DND-41 (cell line): ENCODE data around the gene MACROD1.

ENCODE experiments used
- ATAC-seq: fragments of 200-7000 bp; cut with Tn5 transposase; 3 replicates; pipeline ENCODE4 v1.9.1; 2021; ENCODE audit warnings: low read depth; ENCODE audit not compliant: insufficient read depth
- DNase-seq: peaks from one replicate; pipeline ENCODE4 v3.0.0-alpha.2; 2020
- H2AFZ ChIP-seq: 2 replicates; pipeline ENCODE4 v1.6.0; 2012; ENCODE audit warnings: low read depth, low read length
- H3K27ac ChIP-seq: 2 replicates; pipeline ENCODE4 v1.5.1; 2012; ENCODE audit warnings: low read length, inconsistent platforms
- H3K27me3 ChIP-seq: fragments of 200-600 bp; sonication (generic); 2 replicates; pipeline ENCODE4 v1.6.0; 2012; ENCODE audit warnings: low read length, mild to moderate bottlenecking, inconsistent platforms; ENCODE audit not compliant: insufficient read depth, poor library complexity
- H3K36me3 ChIP-seq: 2 replicates; pipeline ENCODE4 v1.5.1; 2012; ENCODE audit warnings: low read length, inconsistent platforms; ENCODE audit not compliant: insufficient read depth
- H3K4me1 ChIP-seq: 2 replicates; pipeline ENCODE4 v1.5.1; 2012; ENCODE audit warnings: mild to moderate bottlenecking, low read length; ENCODE audit not compliant: insufficient read depth
- H3K4me2 ChIP-seq: 2 replicates; pipeline ENCODE4 v1.6.0; 2012; ENCODE audit warnings: mild to moderate bottlenecking, moderate library complexity, low read length, inconsistent platforms; ENCODE audit not compliant: insufficient read depth
- H3K4me3 ChIP-seq, 2 experiments: fragments of 200-600 bp in 1 of 2; shearing (Covaris generic) in 1 of 2; 2 replicates each; pipeline ENCODE4 v1.5.1; 2012 to 2016; ENCODE audit warnings: inconsistent platforms in 2 of 2, low read length in 2 of 2, mild to moderate bottlenecking in 2 of 2, low read depth in 1 of 2, moderate library complexity in 1 of 2
- H3K79me2 ChIP-seq: 2 replicates; pipeline ENCODE4 v1.6.0; 2012; ENCODE audit warnings: low read length, inconsistent platforms; ENCODE audit not compliant: insufficient read depth
- H3K9ac ChIP-seq: 2 replicates; pipeline ENCODE4 v1.6.0; 2012; ENCODE audit warnings: low read depth, mild to moderate bottlenecking, inconsistent platforms, low read length, moderate library complexity
- H3K9me3 ChIP-seq: 2 replicates; pipeline ENCODE4 v1.5.1; 2012; ENCODE audit warnings: low read length, moderate library complexity, mild to moderate bottlenecking, inconsistent platforms; ENCODE audit not compliant: insufficient read depth, severe bottlenecking
- H4K20me1 ChIP-seq: 2 replicates; pipeline ENCODE4 v1.6.0; 2012; ENCODE audit warnings: low read length; ENCODE audit not compliant: insufficient read depth
- CTCF ChIP-seq: IDR thresholded peaks from 2 replicates; pipeline ENCODE4 v1.5.1; 2012; ENCODE audit warnings: borderline replicate concordance, low read length, moderate library complexity, mild to moderate bottlenecking; ENCODE audit not compliant: poor library complexity, severe bottlenecking; ENCODE audit errors: extremely low read depth
- EZH2 ChIP-seq: IDR thresholded peaks from 3 replicates; pipeline ENCODE4 v1.6.1; 2012; ENCODE audit warnings: borderline replicate concordance, low read depth, mild to moderate bottlenecking, moderate library complexity, low read length, inconsistent platforms; ENCODE audit not compliant: severe bottlenecking

The MACROD1 gene

DNA sequence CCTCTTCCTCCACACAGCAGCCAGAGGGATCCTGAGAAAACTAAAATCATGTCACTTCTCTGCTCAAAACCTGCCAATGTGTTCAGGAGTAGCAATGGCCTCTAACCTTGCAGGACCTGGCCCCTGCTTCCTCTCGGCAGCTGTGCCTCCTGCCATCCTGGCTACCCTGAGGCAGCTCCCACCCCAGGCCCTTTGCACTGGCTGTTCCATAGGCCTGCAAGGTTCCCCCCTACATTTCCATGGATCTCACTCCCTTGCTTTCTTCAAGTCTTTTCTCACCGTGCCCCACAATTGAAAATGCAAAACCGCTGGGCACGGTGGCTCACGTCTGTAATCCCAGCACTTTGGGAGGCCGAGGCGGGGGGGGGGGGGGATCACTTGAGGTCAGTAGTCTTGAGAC is 18.0 kb upstream of the MACROD1 start:
- DNase-seq (no peak), ATAC-seq (no peak)
- Histone ChIP-seq H3K9me3 (no peaks in the 10 kb centered on the region), H2AFZ (no peak overlapping the region), H3K4me1 (peaks cover 26% of the 10 kb centered on the region), H3K36me3 (peaks cover 16% of the 10 kb centered on the region), H3K27ac (no peak overlapping the region), H3K27me3 (no peaks in the 10 kb centered on the region), H4K20me1 (peaks cover 2% of the 10 kb centered on the region), H3K9ac (peak overlapping the region; percentile 90; the same call in 1 of the 2 replicates), H3K4me2 (peak overlapping the region; percentile 95), H3K79me2 (peaks cover 23% of the 10 kb centered on the region), H3K4me3 (peak overlapping the region in 1 of 2 experiments; percentile 86; a peak in 2 of 4 replicates)
- TF ChIP-seq CTCF (no peak), EZH2 (no peak)

DNA sequence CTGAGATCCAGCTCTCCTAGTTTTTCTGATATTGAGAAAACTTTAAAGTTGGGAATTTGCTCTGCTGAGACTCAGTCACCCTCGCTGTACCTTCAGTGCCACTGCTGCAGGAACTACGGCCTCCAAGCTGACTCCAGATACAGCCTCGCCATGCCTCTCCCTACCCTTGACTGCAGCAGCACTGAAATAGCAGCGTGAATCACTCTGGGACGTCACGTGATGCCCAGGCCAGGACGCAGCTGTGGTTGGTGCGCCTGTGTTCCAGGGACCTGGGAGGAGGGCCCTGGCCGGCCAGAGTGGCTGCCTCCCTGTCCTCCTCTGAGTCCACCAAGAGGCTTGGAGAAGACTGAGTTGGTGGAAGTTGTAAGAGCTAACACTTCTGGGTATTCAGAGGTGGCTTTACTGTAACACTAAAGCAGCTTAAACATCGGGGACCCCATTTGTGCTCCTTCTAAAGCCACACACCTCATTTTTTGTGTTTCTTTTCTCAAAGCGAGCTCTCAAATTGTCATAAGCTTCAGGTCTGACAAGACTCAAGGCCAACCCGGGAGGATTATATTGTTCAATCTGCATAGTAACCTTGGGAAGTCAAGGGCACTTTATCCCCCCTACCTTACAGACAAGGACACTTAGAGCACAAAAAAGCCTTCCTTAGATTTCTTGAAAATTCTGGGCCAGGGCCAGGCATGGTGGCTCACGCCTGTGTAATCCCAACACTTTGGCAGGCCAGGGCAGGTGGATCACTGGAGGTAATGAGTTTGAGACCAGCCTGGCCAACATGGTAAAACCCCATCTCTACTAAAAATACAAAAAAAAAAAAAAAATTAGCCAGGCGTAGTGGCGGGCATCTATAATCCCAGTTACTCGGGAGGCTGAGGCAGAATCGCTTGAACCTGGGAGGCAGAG is 15.8 kb upstream of the MACROD1 start:
- no peak overlapping the region for H3K27ac ChIP-seq
- peaks cover 2% of the 10 kb centered on the region; the same call in 1 of the 2 replicates for H4K20me1 ChIP-seq
- no peak overlapping the region for H3K9ac ChIP-seq
- peaks cover 23% of the 10 kb centered on the region for H3K79me2 ChIP-seq
- H3K36me3 ChIP-seq: peaks cover 8% of the 10 kb centered on the region
- H3K27me3 ChIP-seq: no peaks in the 10 kb centered on the region
- no peak overlapping the region for H3K4me3 ChIP-seq
- no peak for TF ChIP-seq EZH2
- TF ChIP-seq CTCF: no peak
- DNase-seq (no peak), ATAC-seq (no peak)
- no peaks in the 10 kb centered on the region for H3K9me3 ChIP-seq
- H3K4me1 ChIP-seq: peaks cover 26% of the 10 kb centered on the region
- H2AFZ ChIP-seq: no peak overlapping the region
- peak overlapping the region; percentile 18; the same call in 1 of the 2 replicates for H3K4me2 ChIP-seq

DNA sequence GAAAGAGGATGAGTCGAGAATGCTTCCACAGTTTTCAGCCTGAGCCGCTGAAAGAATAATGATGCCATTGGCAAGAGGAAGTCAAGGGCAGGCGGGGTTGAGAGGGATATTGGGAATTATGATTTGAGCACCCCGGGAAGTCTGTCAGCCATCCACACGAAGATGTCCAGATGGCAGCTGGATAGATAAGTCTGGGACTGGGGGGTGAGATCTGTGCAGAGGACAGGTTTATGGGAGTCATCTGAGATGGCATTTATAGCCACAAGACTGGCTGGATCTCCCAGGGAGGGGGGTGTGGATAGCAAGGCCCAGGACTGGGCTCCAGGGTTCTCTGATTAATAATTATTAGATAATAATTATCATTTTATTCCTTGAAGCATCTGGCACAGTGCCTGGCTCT is 15.0 kb upstream of the MACROD1 start:
- Histone ChIP-seq H3K27ac (no peak overlapping the region), H3K4me3 (no peak overlapping the region), H2AFZ (no peak overlapping the region), H3K9ac (no peak overlapping the region), H3K4me1 (peaks cover 26% of the 10 kb centered on the region), H3K79me2 (peaks cover 23% of the 10 kb centered on the region), H3K36me3 (peaks cover 8% of the 10 kb centered on the region), H3K9me3 (no peaks in the 10 kb centered on the region), H4K20me1 (peaks cover 2% of the 10 kb centered on the region; the same call in 1 of the 2 replicates), H3K27me3 (no peaks in the 10 kb centered on the region), H3K4me2 (no peak overlapping the region)
- TF ChIP-seq EZH2 (no peak), CTCF (no peak)
- DNase-seq (no peak), ATAC-seq (no peak)
